HG03520 (cell line): ENCODE measurements around the gene GOLPH3.

Source experiments
- ATAC-seq: cut with Tn5 transposase; IDR thresholded peaks from one replicate; pipeline ENCODE4 v1.9.1; 2021; ENCODE audit warnings: mild to moderate bottlenecking, moderate library complexity; ENCODE audit not compliant: unreplicated experiment

GOLPH3 gene

GRCh38 chr5:32076699-32077695 lies 97.1 kb downstream of the GOLPH3 start:
- no peak for ATAC-seq
